ENCODE measurements around the gene APOBR. TPM values are rescaled to one million over a fixed set of nuclear protein-coding genes. Genes with fewer than 3 reads are reported as not detected.
"Not testable (repeated sequence)": the region's sequence is repeated elsewhere in the genome, so short reads cannot be mapped to it uniquely, and the experiment has no call there.

Gene APOBR
- total RNA-seq, 1 donor from 2014 or later, result 2.9 TPM

DNA sequence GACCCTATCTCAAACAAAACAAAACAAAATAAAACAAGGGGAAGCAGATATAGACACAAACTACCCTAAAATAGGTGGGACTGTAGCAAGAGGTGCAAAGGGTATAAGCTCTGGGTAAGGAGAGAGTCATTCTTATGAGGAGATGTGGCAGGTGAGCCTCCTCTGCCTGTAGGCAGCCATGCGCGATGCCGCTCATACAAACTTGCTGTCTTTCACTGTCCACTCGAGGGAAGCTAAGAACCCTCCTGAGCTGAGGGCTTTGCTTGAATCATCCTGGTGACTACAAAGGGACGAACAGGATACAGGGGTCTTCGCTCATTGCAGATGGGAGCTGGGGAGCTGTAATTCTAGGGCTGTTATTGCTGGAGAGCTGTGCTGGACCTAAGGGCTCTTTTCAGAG, 27.0 kb downstream of the APOBR start:
- DNase-seq (ENCODE audit: low spot score), result no peak
- no peak for ATAC-seq
- intact Hi-C loops (cut with DNase I), result no loop called here

DNA sequence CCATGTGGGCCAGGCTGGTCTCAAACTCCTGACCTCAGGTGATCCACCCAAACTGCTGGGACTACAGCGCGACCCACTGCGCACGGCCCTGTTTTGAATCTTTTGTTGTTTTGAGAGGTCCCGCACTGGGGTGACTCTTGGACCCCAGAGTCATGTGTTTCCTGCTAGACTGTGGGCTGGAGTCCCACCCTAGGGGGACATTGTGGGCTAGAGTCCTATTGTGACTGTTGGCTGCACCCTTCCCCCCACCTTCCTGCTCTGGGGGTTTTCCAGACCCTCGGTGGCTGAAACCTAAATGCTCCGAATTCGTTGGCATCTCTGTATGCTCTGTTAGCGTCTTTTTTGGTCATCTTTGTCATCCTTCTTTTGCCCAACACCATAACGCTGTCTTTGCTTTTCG, 28.3 kb downstream of the APOBR start:
- intact Hi-C loops (cut with DNase I), result no loop called here
- DNase-seq (ENCODE audit: low spot score), result no peak
- ATAC-seq, result no peak

DNA sequence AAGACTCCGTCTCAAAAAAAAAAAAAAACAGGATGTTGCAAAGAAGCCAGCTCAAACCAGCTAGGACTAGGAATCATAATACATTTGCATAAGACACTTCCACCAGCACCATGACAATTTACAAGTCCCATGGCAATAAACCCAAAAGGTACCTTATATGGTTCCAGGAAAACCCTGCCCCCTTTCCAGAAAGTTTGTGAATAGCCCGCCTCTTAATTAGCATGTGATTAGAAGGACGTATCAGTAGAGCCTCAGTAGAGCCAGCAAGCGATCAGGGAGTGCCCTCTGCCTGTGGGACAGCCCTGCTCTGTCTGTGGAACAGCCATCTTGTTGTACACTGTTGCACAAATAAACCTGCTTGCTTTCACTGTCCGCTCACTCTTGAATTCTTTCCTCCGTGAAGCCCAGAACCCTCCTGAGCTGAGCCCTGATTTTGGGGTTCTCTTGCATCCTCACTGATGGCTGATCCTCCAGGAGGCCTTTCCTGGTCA, 30.3 kb downstream of the APOBR start:
- peak; percentile 50 for ATAC-seq
- no peak for DNase-seq (ENCODE audit: low spot score)
- intact Hi-C loops (cut with DNase I), result no loop called here

DNA sequence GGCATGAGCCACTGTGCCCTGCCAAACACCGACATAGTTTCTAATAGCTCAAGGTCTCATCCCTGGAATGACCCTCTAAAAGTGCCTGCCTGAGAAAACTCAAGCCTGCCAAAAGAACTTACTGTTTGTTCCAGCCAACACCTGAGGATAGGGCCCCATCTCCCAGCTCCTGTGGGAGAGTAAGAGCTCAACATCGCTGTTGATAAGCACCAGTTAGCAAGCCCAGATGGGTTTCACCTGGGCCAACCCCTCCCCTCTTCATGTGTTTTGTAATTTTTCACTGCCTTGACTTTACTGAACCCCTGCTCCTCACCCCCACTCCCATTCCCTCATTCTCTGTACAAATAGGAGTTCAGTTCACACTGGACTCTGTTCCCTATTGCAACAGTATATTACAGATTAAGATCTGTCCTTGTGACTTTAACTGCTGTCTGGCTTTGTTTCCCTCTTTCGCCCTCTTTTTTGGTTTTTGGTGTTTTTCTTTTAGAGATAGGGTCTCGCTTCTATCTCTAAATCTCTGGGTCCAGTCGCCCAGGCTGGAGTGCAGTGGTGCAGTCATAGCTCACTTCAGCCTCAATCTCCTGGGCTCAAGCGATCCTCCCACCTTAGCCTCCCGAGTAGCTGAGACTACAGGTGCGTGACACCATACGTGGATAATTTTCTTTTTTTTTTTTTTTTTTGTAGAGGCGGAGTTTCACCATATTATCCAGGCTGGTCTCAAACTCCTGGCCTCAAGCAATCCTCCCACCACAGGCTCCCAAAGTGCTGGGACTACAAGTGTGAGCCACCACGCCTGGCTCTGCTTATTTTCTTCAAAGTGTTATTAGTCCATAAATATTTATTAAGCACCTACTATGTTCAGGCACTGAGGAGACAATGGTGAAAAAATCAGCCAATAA, 32.0 kb downstream of the APOBR start:
- no peak for ATAC-seq
- intact Hi-C loops (cut with DNase I), result no loop called here

DNA sequence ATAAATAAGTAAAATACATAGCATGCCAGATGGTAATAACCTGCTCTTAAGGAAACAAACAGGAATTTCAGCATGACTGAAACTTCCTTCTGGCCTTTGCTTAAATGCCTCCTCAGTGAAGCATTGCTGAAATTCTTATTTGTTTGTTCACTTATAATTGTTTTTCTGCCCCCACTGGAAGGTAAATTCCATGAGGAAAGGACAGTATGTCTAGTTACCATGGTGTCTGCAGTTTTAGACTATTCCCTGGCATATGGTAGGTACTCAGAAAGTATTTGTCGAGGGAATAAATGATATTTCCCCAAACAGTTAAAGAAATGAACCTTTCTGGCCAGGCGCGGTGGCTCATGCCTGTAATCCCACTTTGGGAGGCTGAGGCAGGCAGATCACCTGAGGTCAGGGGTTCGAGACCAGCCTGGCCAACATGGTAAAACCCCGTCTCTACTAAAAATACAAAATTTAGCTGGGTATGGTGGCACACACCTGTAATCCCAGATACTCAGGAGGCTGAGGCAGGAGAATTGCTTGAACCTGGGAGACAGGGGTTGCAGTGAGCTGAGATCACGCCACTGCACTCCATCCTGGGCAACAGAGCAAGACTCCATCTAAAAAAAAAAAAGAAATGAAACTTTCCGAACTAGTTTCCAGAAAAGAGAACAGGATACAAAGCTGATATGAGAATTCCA, 32.8 kb downstream of the APOBR start:
- DNase-seq (ENCODE audit: low spot score); intact Hi-C loops (cut with DNase I); ATAC-seq: not testable (repeated sequence)

More for the DNA sequence above, 32.0 kb downstream of the APOBR start:
- no peak for DNase-seq (ENCODE audit: low spot score)

DNA sequence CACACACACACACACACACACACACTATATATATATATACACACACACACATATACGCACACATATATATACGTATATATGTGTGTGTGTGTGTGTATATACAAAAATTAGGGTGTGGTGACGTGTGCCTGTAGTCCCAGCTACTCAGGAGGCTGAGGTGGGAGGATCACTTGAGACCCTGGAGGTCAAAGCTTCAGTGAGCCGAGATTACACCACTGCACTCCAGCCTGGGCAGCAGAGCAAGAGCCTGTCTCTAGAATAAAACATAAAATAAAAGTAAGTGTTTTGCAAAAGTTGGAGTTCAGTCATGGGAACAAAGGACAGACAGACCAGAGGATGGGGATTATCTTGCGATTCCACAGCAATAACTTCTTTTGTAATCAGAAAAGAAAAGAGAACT, 33.5 kb downstream of the APOBR start:
- intact Hi-C loops (cut with DNase I), result no loop called here
- ATAC-seq, result no peak
- DNase-seq (ENCODE audit: low spot score), result no peak

DNA sequence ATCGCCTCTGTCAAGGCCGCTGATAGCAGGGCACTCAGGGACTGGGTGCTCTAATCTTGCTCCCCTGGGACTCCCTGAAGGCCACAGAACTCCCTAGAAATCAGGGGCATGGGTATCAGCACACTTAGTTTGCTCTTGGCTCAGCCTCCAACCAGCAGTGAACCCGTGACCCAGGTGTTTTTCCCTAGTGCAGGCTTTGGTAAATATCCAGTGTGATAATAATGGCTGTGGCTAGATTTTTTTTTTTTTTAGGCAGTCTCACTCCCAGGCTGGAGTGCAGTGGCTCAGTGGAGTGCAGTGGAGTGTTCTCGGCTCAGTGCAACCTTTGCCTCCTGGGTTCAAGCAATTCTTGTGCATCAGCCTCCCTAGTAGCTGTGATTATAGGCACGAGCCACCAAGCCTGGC, 34.0 kb downstream of the APOBR start:
- no peak for ATAC-seq
- no peak for DNase-seq (ENCODE audit: low spot score)
- intact Hi-C loops (cut with DNase I), result no loop called here

DNA sequence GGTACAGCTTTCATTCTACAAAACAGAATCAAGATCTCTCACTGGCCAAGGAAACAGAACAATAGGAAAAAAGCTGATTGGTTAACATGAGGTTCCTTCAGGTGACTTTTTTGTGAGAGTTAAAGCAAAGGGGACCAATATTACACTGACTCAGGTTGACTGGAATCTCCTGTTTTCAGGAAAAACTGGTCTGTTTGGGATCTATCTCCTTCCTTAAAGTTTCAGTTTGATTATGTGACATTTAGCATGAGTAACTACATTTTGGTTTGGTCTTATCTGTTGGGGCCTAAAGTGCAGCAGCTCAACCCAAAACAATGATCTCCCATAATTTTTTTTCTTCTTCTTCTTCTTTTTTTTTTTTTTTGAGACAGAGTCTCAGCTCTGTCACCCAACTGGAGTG, 34.7 kb downstream of the APOBR start:
- ATAC-seq, result no peak
- intact Hi-C loops (cut with DNase I), result no loop called here
- DNase-seq (ENCODE audit: low spot score), result no peak

DNA sequence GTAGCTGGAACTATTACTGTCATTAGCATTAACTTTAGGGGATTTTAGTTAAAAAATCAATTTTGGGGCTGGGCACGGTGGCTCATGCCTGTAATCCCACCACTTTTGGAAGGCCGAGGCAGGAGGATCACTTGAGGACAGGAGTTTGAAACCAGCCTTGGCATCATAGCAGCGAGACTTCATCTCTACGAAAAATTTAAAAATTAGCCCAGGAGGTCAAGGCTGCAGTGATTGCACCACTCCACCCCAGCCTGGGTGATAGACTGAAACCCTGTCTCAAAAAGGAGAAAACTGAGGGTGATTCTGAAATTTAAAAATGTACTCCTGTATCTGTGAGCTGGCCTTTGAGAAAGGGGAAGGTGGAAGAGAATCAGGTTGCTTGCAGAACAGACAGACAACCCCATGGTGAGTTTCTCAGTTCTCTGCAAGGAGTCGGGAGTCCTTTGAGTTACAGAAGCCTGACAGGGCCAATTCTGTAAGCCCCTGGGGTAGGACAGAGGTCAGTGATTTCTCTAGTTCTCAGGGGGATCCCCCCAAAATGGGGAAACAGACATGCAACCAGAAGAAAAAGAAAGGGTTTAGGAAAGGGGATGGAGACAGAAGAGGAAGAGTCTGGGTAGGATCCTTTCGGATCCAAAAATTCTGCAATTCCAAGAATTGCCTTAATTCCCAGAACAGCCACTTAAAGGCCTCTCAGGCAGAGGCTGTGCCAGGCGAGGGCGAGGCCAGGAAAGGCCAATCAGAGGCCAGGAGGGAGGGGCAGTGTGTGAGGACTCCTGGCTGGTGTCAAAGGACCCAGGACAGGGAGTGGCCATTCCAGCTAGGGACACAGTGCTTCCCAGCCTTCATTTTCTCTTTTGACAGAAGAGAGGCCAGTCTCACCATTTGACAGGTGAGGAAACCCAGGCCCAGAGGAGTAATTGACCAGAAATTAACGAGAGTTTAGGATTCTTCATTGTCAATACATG, 37.6 kb downstream of the APOBR start:
- peak; percentile 81 for DNase-seq (ENCODE audit: low spot score)
- ATAC-seq, result peak; percentile 98
- intact Hi-C loops (cut with DNase I), result no loop called here

DNA sequence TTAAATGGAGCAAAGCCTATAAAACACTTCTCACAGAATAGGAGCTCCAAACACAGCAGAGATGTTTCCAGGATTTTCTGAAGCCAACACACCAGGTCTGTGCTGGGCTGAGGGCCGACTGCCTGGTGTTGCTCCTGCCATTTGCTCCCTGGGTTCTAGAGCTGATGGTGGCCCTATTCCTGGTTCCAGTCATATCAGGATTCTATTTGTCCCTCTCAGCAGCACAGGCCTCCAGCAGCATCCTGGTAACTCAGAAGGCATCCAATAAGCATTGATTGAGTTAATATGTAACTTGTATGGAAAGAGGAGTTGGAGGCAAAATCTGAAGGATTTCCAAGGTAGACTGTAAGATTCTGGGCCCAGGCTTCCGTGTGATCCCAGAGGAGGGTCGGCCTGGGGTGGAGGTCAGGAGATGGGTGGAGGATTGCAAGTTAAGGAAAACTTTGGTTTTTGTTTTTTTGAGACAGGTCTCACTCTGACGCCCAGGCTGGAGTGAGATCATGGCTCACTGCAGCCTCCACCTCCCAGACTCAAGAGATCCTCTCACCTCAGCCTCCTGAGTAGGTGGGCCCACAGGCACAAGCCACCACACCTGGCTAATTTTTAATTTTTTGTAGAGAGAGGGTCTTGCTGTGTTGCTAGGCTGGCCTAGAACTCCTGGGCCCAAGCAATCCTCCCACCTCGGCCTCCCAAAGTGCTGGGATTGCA, 38.7 kb downstream of the APOBR start:
- ATAC-seq (no peak), DNase-seq (ENCODE audit: low spot score) (no peak)
- intact Hi-C loops (cut with DNase I), result no loop called here

DNA sequence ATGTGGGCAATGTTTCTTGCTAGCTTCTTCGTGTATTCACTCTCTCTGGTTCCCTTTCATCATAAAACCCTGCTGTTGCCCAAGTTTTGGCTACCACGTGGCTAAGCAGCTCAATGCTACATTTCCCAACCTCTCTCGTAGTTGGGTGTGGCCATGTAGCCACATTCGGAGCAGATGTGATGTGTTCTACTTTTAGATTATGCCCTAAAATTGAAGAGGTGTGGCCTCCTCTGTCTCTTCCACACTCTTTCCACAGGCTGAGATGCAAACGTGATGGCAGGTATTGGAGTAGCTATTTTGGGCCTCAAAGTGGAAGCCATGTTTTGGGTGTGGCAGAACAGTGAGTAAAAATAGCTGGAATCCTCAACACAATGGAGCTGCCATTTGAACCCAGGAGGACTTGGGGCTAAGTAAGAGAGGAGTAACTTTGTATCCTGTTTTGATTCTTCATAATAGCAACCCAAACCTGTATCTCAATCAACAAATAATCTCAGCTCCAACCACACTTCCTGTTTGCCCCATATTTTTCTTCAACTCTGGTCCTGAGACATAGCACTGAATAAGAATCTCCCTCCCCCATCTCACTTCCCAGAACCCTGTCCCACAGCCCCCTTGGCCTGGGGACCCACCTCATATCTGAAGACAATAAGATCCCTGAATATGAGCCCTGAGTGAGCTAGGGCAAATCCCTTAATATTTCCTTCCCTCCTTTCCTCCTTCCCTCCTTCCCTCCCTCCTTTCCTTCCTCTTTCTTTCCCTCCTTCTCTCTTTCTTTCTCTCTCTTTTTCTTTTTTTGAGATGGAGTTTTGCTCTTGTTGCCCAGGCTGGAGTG, 40.3 kb downstream of the APOBR start:
- DNase-seq (ENCODE audit: low spot score) (peak; percentile 68), ATAC-seq (peak; percentile 13)
- intact Hi-C loops (cut with DNase I), result no loop called here

DNA sequence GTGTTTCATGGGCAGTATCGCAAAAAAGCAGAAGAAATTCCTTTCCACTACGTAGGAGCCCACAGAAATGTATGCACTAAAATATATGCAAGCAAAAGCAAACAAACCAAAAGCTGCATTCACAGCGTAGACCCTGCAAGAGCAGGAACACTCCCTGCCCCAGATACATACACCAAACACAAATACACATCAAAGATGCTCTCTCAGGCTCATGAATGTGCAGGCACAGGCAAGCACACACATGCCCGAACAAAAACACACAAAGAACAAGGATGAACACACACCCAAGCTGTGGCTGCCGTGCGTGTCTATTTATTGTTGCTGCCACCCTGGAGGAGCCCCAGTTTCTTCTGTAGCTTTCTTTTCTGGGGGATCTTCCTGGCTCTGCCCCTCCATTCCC, 42.6 kb downstream of the APOBR start:
- no peak for DNase-seq (ENCODE audit: low spot score)
- intact Hi-C loops (cut with DNase I), result no loop called here
- no peak for ATAC-seq

DNA sequence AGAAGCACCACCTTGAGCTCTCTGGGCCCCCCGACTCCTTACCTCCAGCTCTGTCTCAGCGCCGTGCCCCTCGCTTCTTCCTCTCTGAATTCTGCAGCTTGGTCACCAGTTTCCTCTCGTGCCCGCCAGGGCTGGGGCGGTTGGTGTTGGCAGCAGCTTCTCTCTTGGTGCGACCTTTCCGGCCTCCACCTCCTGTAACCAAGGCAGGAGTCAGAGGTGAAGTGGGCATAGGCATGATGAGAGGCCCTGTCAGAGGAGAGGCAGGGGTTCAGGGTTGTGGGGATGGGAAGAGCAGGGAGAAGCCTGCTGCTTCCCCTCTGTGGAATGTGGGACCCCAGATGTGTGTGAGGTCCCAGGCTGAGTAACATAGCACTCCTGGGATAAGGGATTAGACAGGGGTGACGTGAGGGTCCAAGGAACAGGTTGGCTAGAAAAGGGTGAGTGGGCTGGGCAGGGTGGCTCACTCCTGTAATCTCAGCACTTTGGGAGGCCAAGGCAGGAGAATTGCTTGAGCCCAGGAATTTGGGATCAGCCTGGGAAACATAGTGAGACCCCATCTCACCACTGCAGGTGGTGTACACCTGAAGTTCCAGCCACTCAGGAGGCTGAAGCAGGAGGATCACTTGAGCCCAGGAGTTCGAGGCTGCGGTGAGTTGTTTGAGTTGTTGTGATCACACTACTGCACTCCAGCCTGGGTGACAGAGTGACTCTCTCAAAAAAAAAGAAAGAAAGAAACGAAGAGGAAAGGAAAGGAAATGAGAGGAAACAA, 43.7 kb downstream of the APOBR start:
- intact Hi-C loops (cut with DNase I), result no loop called here
- ATAC-seq (peak; percentile 0), DNase-seq (ENCODE audit: low spot score) (no peak)

DNA sequence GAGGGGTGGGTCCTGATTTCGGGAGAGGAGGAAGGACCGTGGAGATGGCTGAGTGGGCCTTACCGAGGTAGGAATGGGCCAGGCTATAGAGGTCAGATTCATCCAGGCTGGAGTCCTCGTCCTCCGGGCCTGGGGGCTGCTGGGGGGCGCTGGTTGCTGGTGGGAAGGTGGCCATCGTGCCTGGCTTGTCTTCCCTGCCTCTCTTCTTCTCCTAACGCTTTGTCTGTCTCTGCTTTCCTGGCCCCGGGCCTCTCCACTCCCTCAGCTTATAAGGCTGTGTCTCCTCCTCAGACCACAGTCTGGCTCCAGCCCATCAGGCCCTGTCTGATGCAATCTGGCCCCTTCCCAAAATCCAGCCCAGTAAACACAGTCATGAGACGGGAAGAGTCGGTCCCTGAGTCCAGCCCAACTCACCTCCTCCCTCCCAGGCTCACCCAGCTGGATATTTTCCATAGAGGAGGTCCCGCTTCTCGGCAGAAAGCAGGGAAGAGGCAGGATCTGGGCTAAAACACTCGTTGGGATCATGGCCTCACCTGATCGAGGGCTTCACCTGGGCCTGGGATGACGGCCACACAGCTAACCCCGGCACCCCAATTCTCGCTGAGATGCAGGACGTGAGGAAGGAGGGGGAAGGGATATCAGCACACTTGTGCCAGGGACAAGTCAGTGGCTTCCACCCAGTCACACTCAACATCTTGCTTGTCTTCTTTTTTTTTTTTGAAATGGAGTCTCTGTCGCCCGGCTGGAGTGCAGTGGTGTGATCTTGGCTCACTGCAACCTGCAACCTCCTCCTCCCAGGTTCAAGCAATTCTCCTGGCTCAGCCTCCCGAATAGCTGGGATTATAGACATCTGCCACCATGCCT, 44.5 kb downstream of the APOBR start, which contains the start of gene NUPR1:
TSS of gene NUPR1 (minus strand) at position 242 of the 864 bp plus-strand sequence. CDS start at position 175, 67 bp downstream.
- ATAC-seq (peak; percentile 98), DNase-seq (ENCODE audit: low spot score) (peak; percentile 97)
- intact Hi-C loops (cut with DNase I), result no loop called here

DNA sequence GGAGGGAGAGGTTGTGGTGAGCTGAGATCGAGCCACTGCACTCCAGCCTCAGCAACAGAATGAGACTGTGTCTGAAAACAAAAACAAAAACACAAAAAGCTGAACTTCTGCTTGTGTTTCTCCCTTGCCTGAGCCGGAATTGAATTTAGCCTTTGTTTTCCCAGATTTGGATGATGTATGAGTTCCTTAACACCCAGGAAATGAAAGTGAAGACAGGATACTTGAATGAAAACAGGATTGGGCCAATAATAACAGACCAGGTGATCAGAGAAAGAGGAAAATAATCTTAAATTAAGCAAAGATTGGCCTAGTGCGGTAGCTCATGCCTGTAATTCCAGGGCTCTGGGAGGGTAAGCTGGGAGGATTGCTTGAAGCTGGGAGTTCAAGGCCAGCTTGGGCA, 45.9 kb downstream of the APOBR start:
- intact Hi-C loops (cut with DNase I), result no loop called here
- ATAC-seq (no peak), DNase-seq (ENCODE audit: low spot score) (no peak)

DNA sequence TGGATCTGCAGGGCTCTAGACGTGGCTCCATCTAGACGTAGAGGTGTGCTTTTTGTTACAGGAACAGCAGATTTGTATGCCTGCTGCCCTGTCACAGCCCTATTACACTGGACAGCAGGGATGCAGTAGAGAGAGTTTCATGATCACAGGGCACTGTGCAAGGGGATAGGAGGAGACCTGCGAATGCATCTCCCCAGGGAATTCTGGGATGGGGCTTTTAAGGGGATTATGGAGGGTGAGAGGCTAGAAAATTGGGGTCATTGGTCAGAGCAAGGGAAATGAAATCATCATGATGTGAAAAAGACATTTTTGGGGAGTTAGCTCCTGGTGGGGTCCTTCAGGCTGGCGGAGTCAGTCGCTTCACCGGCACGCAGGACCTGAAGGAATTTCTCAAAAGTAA, 48.2 kb downstream of the APOBR start:
- intact Hi-C loops (cut with DNase I), result no loop called here
- no peak for DNase-seq (ENCODE audit: low spot score)
- no peak for ATAC-seq

Measured in sciatic nerve (tissue), 2 donors.